ENCODE measurements around the gene PSMA5.

GRCh38 chr1:109394591-109395281, 31.5 kb downstream of the PSMA5 start:
- no peak for TF ChIP-seq MAZ (IDR thresholded peaks at IDR 0.05; ENCODE audit: borderline replicate concordance, low read depth, low read length)
- TF ChIP-seq CTCF (conservative IDR thresholded peaks at IDR 0.05; ENCODE audit: low read depth, low read length) = no peak
